Esophagus muscularis mucosa (tissue), 4 donors: ENCODE data around the gene CCDC122.

Source experiments
- EP300 ChIP-seq: sonication (generic); formaldehyde crosslinking; IDR thresholded peaks from one replicate; pipeline ENCODE4 v1.6.1; 2017; ENCODE audit warnings: antibody characterized with exemption
- POLR2A ChIP-seq: fragments of 450-650 bp; IDR thresholded peaks from one replicate; pipeline ENCODE4 v1.6.1; 2017; ENCODE audit warnings: antibody characterized with exemption, moderate library complexity, mild to moderate bottlenecking, low read depth
- POLR2AphosphoS5 ChIP-seq, 2 donors: sonication (generic); formaldehyde crosslinking; IDR thresholded peaks; one replicate each; pipeline ENCODE4 v1.6.1; 2017; ENCODE audit warnings: antibody characterized with exemption in 2 of 2
- TF ChIP-seq, protein P1 (sequence below), 3 experiments: fragments of 200-600 bp in 2 of 3; fragments of 450-650 bp in 1 of 3; sonication (generic) in 2 of 3; IDR thresholded peaks; one replicate each; pipeline ENCODE4 v1.5.1; 2017 to 2019; ENCODE audit warnings: antibody characterized with exemption in 3 of 3, mild to moderate bottlenecking in 2 of 3, moderate library complexity in 1 of 3

DNA sequence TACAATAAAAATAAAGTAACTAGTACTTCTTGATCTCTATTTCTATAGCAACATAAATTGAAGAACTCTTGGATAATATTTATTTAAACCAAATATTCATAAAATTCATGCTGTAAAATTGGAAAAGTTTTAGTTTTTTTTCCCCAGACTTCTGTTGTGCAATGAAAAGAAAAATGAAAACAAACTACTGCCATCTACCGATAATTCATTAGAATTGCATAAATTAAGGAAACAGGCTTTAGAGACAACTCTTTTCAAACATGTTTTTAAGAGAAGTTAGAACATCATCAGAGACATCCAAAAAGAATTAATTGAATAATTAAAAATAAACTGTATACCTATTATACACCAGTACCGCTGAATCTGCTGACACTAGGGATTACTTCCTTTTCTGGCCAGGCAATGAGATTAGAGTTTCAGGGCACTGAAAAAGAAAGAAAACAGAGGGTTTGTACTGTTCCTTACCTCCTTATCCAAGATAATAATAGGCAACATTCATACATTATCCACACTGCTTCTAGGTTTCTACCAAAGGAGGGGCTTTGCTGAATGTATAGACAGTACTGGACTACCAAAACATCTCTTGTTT, 4.9 kb downstream of the CCDC122 start:
- TF ChIP-seq, protein P1, sequence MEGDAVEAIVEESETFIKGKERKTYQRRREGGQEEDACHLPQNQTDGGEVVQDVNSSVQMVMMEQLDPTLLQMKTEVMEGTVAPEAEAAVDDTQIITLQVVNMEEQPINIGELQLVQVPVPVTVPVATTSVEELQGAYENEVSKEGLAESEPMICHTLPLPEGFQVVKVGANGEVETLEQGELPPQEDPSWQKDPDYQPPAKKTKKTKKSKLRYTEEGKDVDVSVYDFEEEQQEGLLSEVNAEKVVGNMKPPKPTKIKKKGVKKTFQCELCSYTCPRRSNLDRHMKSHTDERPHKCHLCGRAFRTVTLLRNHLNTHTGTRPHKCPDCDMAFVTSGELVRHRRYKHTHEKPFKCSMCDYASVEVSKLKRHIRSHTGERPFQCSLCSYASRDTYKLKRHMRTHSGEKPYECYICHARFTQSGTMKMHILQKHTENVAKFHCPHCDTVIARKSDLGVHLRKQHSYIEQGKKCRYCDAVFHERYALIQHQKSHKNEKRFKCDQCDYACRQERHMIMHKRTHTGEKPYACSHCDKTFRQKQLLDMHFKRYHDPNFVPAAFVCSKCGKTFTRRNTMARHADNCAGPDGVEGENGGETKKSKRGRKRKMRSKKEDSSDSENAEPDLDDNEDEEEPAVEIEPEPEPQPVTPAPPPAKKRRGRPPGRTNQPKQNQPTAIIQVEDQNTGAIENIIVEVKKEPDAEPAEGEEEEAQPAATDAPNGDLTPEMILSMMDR (IDR thresholded peaks at IDR 0.05) = peak; percentile 59 to 71 (median 63)
- TF ChIP-seq POLR2AphosphoS5 (IDR thresholded peaks at IDR 0.05) (no peak), POLR2A (no peak), EP300 (no peak)
